Testis (tissue), 2 donors: ENCODE data around the gene TMEM98.

ENCODE experiments used
- CTCF ChIP-seq, 3 experiments: fragments of 450-650 bp in 2 of 3; fragments of 200-600 bp in 1 of 3; sonication (generic) in 1 of 3; IDR thresholded peaks; one replicate each; pipeline ENCODE4 v1.5.1; 2016 to 2019; ENCODE audit warnings: antibody characterized with exemption in 3 of 3, mild to moderate bottlenecking in 2 of 3, moderate library complexity in 1 of 3
- POLR2A ChIP-seq: fragments of 450-650 bp; IDR thresholded peaks from one replicate; pipeline ENCODE4 v1.6.1; 2017; ENCODE audit warnings: antibody characterized with exemption, mild to moderate bottlenecking, moderate library complexity

- TF ChIP-seq CTCF (IDR thresholded peaks at IDR 0.05) (no peak), POLR2A (no peak)
Observed at GRCh38 chr17:32953857-32954256, 25.9 kb downstream of the TMEM98 start.
